Measurements from ENCODE around the gene MRPL54. TPM values are rescaled to one million over a fixed set of nuclear protein-coding genes. Genes with fewer than 3 reads are reported as not detected.

The MRPL54 gene
- total RNA-seq, 1 donor from 2014 or later: 72.9 TPM

GRCh38 chr19:3784607-3785450, 22.3 kb downstream of the MRPL54 start:
- DNase-seq (ENCODE audit: low read depth in 2 of 2): no peak

GRCh38 chr19:3785451-3785937, 23.0 kb downstream of the MRPL54 start:
- DNase-seq (ENCODE audit: low read depth in 2 of 2): no peak

- DNase-seq (ENCODE audit: low read depth in 2 of 2): no peak
Observed at GRCh38 chr19:3785938-3786824, 23.7 kb downstream of the MRPL54 start, which contains the start of gene MATK. Gene MATK, minus strand, starts transcription at chr19:3786381. Its CDS starts 1,246 bp downstream, at chr19:3785135.

- DNase-seq (ENCODE audit: low read depth in 2 of 2): no peak
Observed at GRCh38 chr19:3788996-3789778, 26.7 kb downstream of the MRPL54 start.

GRCh38 chr19:3790209-3790734, 27.8 kb downstream of the MRPL54 start:
- no peak for DNase-seq (ENCODE audit: low read depth in 2 of 2)

- no peak for DNase-seq (ENCODE audit: low read depth in 2 of 2)
Observed at GRCh38 chr19:3790941-3791340, 28.5 kb downstream of the MRPL54 start.

GRCh38 chr19:3792114-3792513, 29.6 kb downstream of the MRPL54 start:
- DNase-seq (ENCODE audit: low read depth in 2 of 2): no peak

GRCh38 chr19:3793799-3794198, 31.3 kb downstream of the MRPL54 start:
- DNase-seq (ENCODE audit: low read depth in 2 of 2): no peak

GRCh38 chr19:3796358-3796757, 33.9 kb downstream of the MRPL54 start:
- no peak for DNase-seq (ENCODE audit: low read depth in 2 of 2)

GRCh38 chr19:3798137-3798536, 35.7 kb downstream of the MRPL54 start:
- DNase-seq (ENCODE audit: low read depth in 2 of 2): no peak

GRCh38 chr19:3800996-3801395, 38.5 kb downstream of the MRPL54 start:
- no peak for DNase-seq (ENCODE audit: low read depth in 2 of 2)

- DNase-seq (ENCODE audit: low read depth in 2 of 2): no peak
Observed at GRCh38 chr19:3801412-3802096, 39.1 kb downstream of the MRPL54 start.

GRCh38 chr19:3803114-3803888, 40.8 kb downstream of the MRPL54 start:
- no peak for DNase-seq (ENCODE audit: low read depth in 2 of 2)

- DNase-seq (ENCODE audit: low read depth in 2 of 2): no peak
Observed at GRCh38 chr19:3803986-3804385, 41.5 kb downstream of the MRPL54 start.

- DNase-seq (ENCODE audit: low read depth in 2 of 2): no peak
Observed at GRCh38 chr19:3804429-3804828, 41.9 kb downstream of the MRPL54 start.

GRCh38 chr19:3805859-3806258, 43.4 kb downstream of the MRPL54 start:
- no peak for DNase-seq (ENCODE audit: low read depth in 2 of 2)

GRCh38 chr19:3807131-3807480, 44.6 kb downstream of the MRPL54 start:
- no peak for DNase-seq (ENCODE audit: low read depth in 2 of 2)

- no peak for DNase-seq (ENCODE audit: low read depth in 2 of 2)
Observed at GRCh38 chr19:3807574-3808354, 45.3 kb downstream of the MRPL54 start.
